ENCODE results near the gene HOXD13. TPM values are rescaled to one million over a fixed set of nuclear protein-coding genes. Genes with fewer than 3 reads are reported as not detected.

HOXD13 gene
- total and polyA plus RNA-seq, 2 of the 13 experiments (the other 11 are each of a cell fraction or from before 2014, with no cell fraction given), result not detected

- TF ChIP-seq ZNF780A (CRISPR knock-in tag; IDR thresholded peaks at IDR 0.05), result no peak
- no peak for TF ChIP-seq PITX1 (CRISPR knock-in tag; IDR thresholded peaks at IDR 0.05)
- no peak for TF ChIP-seq ZSCAN25 (CRISPR knock-in tag; IDR thresholded peaks at IDR 0.05)
- no peak for TF ChIP-seq SPEN (CRISPR knock-in tag; IDR thresholded peaks at IDR 0.05; ENCODE audit: low read depth)
Observed at GRCh38 chr2:176130957-176131847, 38.7 kb downstream of the HOXD13 start (continued).

- peak overlapping the region; percentile 51 for H3K4me2 ChIP-seq (ENCODE audit: low read depth, low read length)
- ChIA-PET POLR2A (no interaction called here), CTCF (ENCODE audit: low intra/inter-chr PET ratio, low total read pairs) (no interaction called here)
- no peak overlapping the region for H3K9ac ChIP-seq (ENCODE audit: insufficient read depth, low read depth, low read length)
- 0 out of 6 replicates have a peak overlapping the region, but pooled peaks of 1 of the 3 experiments have one; percentile 8 for H3K4me3 ChIP-seq (replicated peaks in 1 of 3; ENCODE audit: insufficient read depth in 1 of 3, low read depth in 2 of 3, low read length in 3 of 3)
- no peak for FAIRE-seq
- DNase-seq (ENCODE audit: low spot score), result no peak
- no peaks in the 10 kb centered on the region for H3K4me1 ChIP-seq (ENCODE audit: insufficient read depth, low read length)
- in situ Hi-C loops (cut with HindIII; ENCODE audit: extremely low pct_ligation_motif_present, low pct_unique_long_range_greater_than_20kb) (no loop called here), intact Hi-C loops (cut with micrococcal nuclease; ENCODE audit: unreplicated experiment) (no loop called here)
- no peaks in the 10 kb centered on the region for H3K79me2 ChIP-seq (ENCODE audit: insufficient read depth, low read length)
- WGBS (ENCODE audit: low lambda C conversion rate), result 20% methylated on average over 4 of the region's 4 CpGs
- H2AFZ ChIP-seq (ENCODE audit: low read length), result no peak overlapping the region
- no TSS peak for BruUV-seq (replicated peaks)
- H3K27ac ChIP-seq (ENCODE audit: extremely low read length, insufficient read depth, low read length), result no peak overlapping the region
- no peak for ATAC-seq
- H3K9me3 ChIP-seq (ENCODE audit: low read length), result no peaks in the 10 kb centered on the region
- no peaks in the 10 kb centered on the region for H4K20me1 ChIP-seq (ENCODE audit: insufficient read depth, low read length)
- no peaks in the 10 kb centered on the region for H3K36me3 ChIP-seq (replicated peaks in 1 of 2; ENCODE audit: control insufficient read depth in 1 of 2, insufficient read depth in 2 of 2, low read length in 2 of 2)
- H3K27me3 ChIP-seq (ENCODE audit: control insufficient read depth in 1 of 2, insufficient read depth in 2 of 2, low read length in 2 of 2), result peaks cover 12 to 84% of the 10 kb centered on the region in 2 experiments
- TF ChIP-seq ZFP91 (CRISPR knock-in tag; IDR thresholded peaks at IDR 0.05; ENCODE audit: borderline replicate concordance) (no peak), ZBTB8A (CRISPR knock-in tag; IDR thresholded peaks at IDR 0.05; ENCODE audit: borderline replicate concordance, low read depth) (no peak), NR3C1 (CRISPR knock-in tag; IDR thresholded peaks at IDR 0.05) (no peak), ZNF619 (CRISPR knock-in tag; IDR thresholded peaks at IDR 0.05) (no peak), SAFB2 (CRISPR knock-in tag; IDR thresholded peaks at IDR 0.05; ENCODE audit: borderline replicate concordance, low read depth) (no peak), DBP (CRISPR knock-in tag; IDR thresholded peaks at IDR 0.05; ENCODE audit: not compliant biosample characterization) (no peak), MXI1 (IDR thresholded peaks at IDR 0.05; ENCODE audit: borderline replicate concordance, low read depth, low read length) (no peak), ZMYM2 (CRISPR knock-in tag; IDR thresholded peaks at IDR 0.05) (no peak), ZBTB21 (CRISPR knock-in tag; IDR thresholded peaks at IDR 0.05) (no peak), SKIL (CRISPR knock-in tag; IDR thresholded peaks at IDR 0.05; ENCODE audit: borderline replicate concordance) (no peak), ZNF550 (CRISPR knock-in tag; IDR thresholded peaks at IDR 0.05; ENCODE audit: borderline replicate concordance) (no peak), MIER2 (CRISPR knock-in tag; IDR thresholded peaks at IDR 0.05) (no peak), ZNF879 (CRISPR knock-in tag; IDR thresholded peaks at IDR 0.05) (no peak), NAIF1 (CRISPR knock-in tag; IDR thresholded peaks at IDR 0.05; ENCODE audit: borderline replicate concordance) (no peak)
Observed at GRCh38 chr2:176131848-176132158, 39.3 kb downstream of the HOXD13 start.

Data from HepG2 (cell line).